Nephron (organoid): ENCODE data around the gene NDUFB3.
A peak's percentile ranks its signal among the peaks of the same experiment; 100 is the strongest.

Source experiments
- H3K27ac Mint-ChIP-seq, 3 experiments: 2 replicates each; pipeline ENCODE4 v1.8.0; 2020; ENCODE audit warnings: mixed read lengths in 3 of 3, mild to moderate bottlenecking in 2 of 3, moderate library complexity in 1 of 3
- H3K27me3 Mint-ChIP-seq: 2 replicates; pipeline ENCODE4 v1.8.0; 2021; ENCODE audit warnings: low read depth, mild to moderate bottlenecking, moderate library complexity, mixed read lengths
- H3K36me3 Mint-ChIP-seq: 2 replicates; pipeline ENCODE4 v1.8.0; 2020; ENCODE audit warnings: low read depth, mixed read lengths
- H3K4me1 Mint-ChIP-seq: 2 replicates; pipeline ENCODE4 v1.8.0; 2020; ENCODE audit warnings: mixed read lengths
- H3K4me3 Mint-ChIP-seq, 3 experiments: 2 replicates each; pipeline ENCODE4 v1.8.0; 2020; ENCODE audit warnings: mild to moderate bottlenecking in 3 of 3, mixed read lengths in 3 of 3, moderate library complexity in 2 of 3
- H3K9me3 Mint-ChIP-seq: 2 replicates; pipeline ENCODE4 v1.8.0; 2020; ENCODE audit warnings: mixed read lengths
- TF ChIP-seq, protein P1 (sequence below), 3 experiments: fragments of 200-600 bp; sonication (generic); IDR thresholded peaks; one replicate each; pipeline ENCODE4 v1.5.0; 2021; ENCODE audit warnings: antibody characterized with exemption in 3 of 3; ENCODE audit not compliant: unreplicated experiment in 3 of 3

NDUFB3 gene

GRCh38 chr2:201107624-201108023 lies 35.8 kb downstream of the NDUFB3 start:
- Mint-ChIP-seq H3K9me3 (no peaks in the 10 kb centered on the region), H3K4me1 (no peaks in the 10 kb centered on the region), H3K27ac (no peak overlapping the region), H3K36me3 (no peaks in the 10 kb centered on the region), H3K27me3 (peaks cover 3% of the 10 kb centered on the region), H3K4me3 (no peak overlapping the region)
- TF ChIP-seq, protein P1, sequence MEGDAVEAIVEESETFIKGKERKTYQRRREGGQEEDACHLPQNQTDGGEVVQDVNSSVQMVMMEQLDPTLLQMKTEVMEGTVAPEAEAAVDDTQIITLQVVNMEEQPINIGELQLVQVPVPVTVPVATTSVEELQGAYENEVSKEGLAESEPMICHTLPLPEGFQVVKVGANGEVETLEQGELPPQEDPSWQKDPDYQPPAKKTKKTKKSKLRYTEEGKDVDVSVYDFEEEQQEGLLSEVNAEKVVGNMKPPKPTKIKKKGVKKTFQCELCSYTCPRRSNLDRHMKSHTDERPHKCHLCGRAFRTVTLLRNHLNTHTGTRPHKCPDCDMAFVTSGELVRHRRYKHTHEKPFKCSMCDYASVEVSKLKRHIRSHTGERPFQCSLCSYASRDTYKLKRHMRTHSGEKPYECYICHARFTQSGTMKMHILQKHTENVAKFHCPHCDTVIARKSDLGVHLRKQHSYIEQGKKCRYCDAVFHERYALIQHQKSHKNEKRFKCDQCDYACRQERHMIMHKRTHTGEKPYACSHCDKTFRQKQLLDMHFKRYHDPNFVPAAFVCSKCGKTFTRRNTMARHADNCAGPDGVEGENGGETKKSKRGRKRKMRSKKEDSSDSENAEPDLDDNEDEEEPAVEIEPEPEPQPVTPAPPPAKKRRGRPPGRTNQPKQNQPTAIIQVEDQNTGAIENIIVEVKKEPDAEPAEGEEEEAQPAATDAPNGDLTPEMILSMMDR (IDR thresholded peaks at IDR 0.05; ENCODE audit: unreplicated experiment in 3 of 3) = no peak

- no peaks in the 10 kb centered on the region for H3K4me1 Mint-ChIP-seq
Observed at GRCh38 chr2:201108341-201108740, 36.5 kb downstream of the NDUFB3 start.

DNA sequence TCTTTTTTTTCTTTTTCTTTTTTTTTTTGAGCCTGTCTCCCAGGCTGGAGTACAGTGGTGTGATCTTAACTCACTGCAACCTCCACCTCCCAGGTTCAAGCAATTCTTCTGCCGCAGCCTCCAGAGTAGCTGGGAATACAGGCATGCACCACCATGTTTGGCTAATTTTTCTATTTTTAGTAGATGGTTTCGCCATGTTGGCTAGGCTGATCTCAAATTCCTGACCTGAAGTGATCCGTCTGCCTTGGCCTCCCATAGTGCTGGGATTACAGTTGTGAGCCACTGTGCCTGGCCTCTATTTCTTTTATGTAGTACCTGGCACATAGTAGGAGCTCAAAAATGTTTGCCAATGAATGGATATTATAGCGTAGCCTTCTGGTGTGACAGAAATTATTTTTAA lies 37.4 kb downstream of the NDUFB3 start:
- TF ChIP-seq, protein P1 (IDR thresholded peaks at IDR 0.05; ENCODE audit: unreplicated experiment in 3 of 3) = no peak
- no peaks in the 10 kb centered on the region for H3K9me3 Mint-ChIP-seq
- H3K27me3 Mint-ChIP-seq = peaks cover 3% of the 10 kb centered on the region
- no peaks in the 10 kb centered on the region for H3K36me3 Mint-ChIP-seq
- no peak overlapping the region for H3K27ac Mint-ChIP-seq
- no peaks in the 10 kb centered on the region for H3K4me1 Mint-ChIP-seq
- H3K4me3 Mint-ChIP-seq = no peak overlapping the region

More at GRCh38 chr2:201108341-201108740, 36.5 kb downstream of the NDUFB3 start:
- H3K9me3 Mint-ChIP-seq = no peaks in the 10 kb centered on the region
- H3K4me3 Mint-ChIP-seq = no peak overlapping the region
- no peak overlapping the region for H3K27ac Mint-ChIP-seq
- H3K36me3 Mint-ChIP-seq = no peaks in the 10 kb centered on the region
- peaks cover 3% of the 10 kb centered on the region for H3K27me3 Mint-ChIP-seq
- TF ChIP-seq, protein P1 (IDR thresholded peaks at IDR 0.05; ENCODE audit: unreplicated experiment in 3 of 3) = no peak

DNA sequence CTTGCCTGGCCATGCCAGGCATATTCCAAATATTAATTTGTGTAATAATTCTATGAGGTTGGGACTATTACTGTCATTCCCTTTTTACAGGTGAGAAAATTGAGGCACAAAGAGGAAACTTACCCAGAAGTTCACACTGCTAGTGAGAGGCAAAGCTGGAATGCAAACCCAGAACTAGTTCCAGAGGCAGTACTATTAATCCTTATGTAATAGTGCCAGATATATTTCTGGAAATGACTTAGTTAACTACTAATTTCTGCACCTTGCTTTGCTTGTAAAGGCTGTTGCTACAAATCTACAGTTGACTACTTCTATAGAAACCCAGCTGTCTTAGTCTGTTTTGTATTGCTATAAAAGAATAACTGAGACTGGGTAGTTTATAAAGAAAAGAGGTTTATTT lies 38.8 kb downstream of the NDUFB3 start:
- TF ChIP-seq, protein P1 (IDR thresholded peaks at IDR 0.05; ENCODE audit: unreplicated experiment in 3 of 3) = no peak
- Mint-ChIP-seq H3K36me3 (no peaks in the 10 kb centered on the region), H3K9me3 (no peaks in the 10 kb centered on the region), H3K27me3 (peaks cover 3% of the 10 kb centered on the region), H3K4me3 (no peak overlapping the region), H3K4me1 (no peaks in the 10 kb centered on the region), H3K27ac (no peak overlapping the region)

- Mint-ChIP-seq H3K27ac (no peak overlapping the region), H3K4me3 (no peak overlapping the region), H3K4me1 (no peaks in the 10 kb centered on the region), H3K27me3 (peaks cover 3% of the 10 kb centered on the region), H3K9me3 (no peaks in the 10 kb centered on the region), H3K36me3 (no peaks in the 10 kb centered on the region)
- TF ChIP-seq, protein P1 (IDR thresholded peaks at IDR 0.05; ENCODE audit: unreplicated experiment in 3 of 3) = no peak
Observed at GRCh38 chr2:201111096-201111495, 39.3 kb downstream of the NDUFB3 start.

DNA sequence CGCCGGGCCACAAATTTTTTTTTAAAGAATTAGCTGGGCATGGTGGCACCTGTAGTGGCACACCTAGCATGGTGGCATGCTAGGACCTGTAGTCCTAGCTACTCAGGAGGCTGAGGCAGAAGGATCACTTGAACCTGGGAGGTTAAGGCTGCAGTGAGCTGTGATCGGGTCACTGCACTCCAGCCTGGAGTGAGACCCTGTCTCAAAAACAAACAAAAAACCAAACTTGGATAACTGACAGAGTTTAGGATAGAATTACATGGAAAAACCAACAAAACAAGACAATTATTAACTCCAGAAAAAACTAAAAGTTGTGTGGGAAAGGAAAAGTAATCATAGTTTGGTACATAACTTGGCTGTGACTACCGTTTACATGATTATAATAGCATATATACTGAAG lies 42.5 kb downstream of the NDUFB3 start:
- no peaks in the 10 kb centered on the region for H3K27me3 Mint-ChIP-seq
- H3K9me3 Mint-ChIP-seq = no peaks in the 10 kb centered on the region
- TF ChIP-seq, protein P1 (IDR thresholded peaks at IDR 0.05; ENCODE audit: unreplicated experiment in 3 of 3) = no peak
- H3K27ac Mint-ChIP-seq = peak overlapping the region; percentile 47 to 76 (median 65)
- peaks cover 7% of the 10 kb centered on the region for H3K4me1 Mint-ChIP-seq
- peak overlapping the region; percentile 45 to 93 (median 81) for H3K4me3 Mint-ChIP-seq
- H3K36me3 Mint-ChIP-seq = no peaks in the 10 kb centered on the region
